ENCODE results near the gene CDH13.

CDH13 gene

DNA sequence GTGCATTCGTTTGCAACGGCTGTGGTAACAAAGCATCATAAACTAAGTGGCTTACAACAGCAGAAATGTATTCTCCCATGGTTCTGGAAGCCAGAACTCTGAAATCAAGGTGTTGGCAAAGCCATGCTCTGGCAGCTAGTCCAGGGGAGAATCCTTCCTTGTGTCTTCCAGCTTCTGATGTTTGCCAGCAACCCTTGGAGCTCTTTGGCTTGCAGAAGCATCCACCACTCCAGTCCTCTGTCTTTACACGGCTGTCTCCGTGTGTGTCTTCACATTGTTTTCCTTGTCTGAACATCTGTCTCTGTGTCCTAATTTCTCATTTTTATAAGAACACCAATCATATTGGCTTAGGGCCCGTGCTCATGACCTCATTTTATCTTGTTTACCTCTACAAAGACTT, 915.7 kb downstream of the CDH13 start:
- no peak for DNase-seq

DNA sequence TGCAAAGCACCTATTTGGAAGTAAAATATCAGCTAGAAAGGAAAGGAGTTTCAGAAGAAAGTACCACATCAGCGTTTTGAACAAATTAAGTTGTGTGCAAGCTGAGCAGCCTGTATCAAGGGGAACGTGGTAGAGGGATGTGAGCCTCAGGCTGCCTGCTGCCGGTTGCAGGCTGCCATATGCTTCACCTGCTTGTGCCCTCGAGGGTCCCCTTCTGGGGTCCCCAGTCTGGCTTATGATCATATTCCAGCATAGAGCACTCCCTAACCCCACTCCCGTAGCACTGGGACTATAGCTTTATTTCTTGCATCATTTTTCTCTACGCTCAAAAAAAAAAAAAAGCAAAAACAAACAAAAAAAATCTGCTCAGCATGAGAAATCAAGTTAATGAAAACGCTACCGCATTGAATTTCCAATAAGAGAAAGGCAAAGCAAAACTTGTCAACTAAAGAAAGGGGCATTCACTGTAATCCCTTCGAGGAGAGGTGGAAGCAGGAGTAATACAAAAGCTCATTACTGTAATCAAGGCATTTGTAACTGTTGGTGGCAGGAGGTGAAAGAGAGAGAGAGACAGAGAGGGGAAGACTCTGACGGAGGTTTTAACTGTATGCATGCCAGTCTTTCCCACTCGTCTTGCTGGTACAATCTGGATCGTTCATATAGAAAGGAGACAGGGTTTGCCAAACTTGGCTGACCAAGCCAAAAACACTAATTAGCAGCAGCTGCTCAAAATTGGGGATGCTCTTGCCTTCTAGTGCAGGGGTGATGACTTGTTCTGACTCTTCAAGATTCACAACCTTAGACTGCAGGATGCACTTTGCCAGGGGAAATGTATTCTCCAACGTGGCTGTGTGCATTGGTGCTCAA, 922.8 kb downstream of the CDH13 start:
- no peak for DNase-seq

DNA sequence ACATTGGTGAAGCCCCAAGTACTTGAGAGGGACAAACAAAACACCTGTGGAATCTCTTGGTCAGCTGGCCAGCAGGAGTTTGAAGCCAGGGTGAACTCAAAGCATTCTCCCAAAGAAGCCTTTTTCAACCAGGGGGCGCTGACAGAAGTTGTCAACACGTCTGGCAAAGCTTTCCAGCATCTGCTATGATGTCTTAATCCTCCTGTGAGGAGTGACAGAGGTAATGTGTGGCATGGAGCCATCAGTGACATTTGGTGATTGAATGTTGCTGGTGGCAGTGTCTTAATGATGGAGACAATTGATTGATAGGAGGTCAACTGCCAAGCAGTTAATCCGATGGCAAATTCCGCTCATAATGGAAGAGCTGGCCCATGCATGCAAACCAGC, 923.4 kb downstream of the CDH13 start:
- DNase-seq = no peak

DNA sequence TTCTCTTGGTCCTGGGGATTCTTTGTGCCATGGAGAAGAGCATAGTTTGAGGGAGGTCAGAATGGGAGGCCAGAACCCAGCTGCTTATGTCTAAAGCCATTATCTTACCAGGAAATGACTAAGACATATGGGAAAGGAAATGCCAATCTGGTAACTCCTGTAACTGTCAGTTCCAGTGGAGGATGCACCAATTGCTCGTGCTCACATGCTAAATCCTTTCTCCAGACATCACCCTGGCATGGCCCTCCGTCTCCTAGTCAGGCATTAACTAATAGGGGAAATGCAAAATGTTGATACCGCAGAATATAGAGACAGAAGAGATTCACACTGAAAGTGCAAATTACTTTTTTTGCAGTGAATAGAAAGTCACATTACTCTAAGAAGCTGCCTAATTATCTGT, 925.5 kb downstream of the CDH13 start:
- no peak for DNase-seq

DNA sequence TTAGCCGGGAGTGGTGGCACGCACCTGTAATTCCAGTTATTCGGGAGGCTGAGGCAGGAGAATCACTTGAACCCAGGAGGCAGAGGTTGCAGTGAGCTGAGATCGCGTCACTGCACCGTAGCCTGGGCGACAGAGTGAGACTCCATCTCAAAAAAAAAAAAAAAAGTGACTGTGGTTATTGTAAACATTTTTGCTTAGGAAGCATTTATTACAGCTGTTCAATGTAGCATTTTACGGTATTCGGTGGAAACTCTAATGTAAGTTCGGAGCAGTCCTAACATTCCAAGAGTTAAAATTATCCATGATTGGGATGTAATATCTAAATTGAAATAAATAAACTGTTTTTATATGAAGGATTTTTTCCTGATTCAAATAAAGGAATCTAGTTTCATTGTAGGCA, 926.2 kb downstream of the CDH13 start:
- DNase-seq = no peak

DNA sequence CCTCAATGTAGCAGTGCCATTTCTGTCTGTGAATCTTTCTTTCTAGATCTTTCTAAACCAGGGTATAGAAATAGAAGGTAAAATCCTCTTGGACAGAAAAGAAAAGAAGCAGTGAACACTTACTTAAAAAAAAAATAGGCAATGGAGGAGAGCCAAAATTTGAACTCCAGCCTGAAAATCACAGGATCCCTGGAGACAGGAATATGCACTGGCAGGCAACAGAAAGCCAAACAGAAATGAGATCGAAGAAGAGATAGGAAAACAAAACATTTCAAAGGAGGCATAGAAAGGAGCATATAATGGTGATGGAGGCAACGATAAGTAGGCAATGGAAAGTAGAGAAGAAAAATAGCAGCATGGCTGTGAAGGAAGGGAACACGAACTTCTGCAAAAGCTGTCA, 927.3 kb downstream of the CDH13 start:
- DNase-seq = no peak

DNA sequence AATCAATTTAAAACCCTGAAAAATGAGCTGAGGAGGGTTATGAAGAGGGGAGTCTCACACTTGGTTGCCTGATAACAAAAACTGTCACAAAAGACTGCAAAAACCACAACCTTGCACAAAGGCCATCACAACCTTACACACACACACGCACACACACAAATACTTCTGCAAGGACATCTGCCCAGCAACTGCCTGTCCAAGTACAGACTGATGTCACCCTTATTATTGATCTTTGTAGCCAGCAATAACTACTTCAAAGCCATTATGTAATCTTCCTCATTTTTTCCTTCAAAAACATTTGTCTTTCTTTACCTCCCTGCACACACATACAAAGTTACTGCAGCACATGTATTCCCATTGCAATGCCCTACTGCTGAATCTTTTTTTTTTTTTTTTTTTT, 927.8 kb downstream of the CDH13 start:
- no peak for DNase-seq

DNA sequence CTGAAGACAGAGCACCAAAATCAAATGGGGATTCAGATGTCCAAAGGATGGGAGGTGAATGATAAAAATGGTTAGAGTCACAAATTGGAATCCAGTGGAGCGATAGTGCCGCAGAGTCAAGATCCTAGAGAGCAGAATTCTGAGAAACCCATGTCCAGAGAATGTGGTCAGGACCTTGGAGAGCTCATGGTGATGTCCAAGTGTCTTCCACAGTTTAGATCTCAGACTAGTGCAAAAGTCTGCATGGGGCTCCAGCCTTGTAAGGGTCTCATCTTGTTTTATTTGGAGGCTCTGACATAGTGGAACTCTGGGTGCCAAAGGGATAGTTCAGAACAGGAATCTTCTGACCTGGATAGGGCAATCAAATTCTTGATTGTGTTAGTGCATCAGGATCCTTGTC, 935.1 kb downstream of the CDH13 start:
- no peak for DNase-seq

DNA sequence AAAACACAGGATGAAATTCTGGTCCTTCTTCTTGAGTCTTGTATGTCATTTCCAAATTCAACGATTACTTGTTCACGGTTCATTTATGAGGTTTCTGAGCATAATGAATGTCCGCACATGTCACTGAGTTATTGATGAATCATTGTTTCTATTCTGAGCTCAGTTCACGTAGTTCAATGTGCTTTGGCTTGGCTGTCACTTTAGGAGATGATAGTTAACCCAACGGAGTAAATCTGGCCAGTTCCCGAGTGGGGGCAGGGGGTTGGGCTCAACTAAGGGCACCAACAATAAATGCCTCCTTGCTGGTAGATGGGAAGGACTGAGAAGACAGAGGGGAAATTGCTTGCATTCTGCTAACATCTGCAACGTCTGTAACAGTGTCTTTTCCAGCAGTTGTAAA, 941.6 kb downstream of the CDH13 start:
- DNase-seq = no peak

DNA sequence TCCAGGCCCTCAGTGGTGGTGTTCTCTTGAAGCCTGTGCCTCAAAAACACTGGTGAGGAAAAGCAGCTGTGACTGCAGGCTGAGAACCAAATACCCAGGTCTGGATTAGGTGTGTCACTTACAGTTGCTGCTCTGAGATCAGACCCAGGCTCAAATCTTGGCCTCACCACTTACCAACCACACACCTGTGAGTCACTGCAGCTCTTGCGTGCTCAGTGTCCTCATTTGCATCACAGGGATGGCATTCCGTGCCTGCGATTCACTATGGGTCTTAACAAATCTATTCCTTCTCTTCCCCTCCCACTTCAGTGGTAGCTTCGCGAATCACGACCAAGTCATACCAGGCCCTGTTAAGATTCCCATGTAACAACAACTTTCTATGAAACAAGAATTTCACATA, 947.6 kb downstream of the CDH13 start:
- DNase-seq = no peak

DNA sequence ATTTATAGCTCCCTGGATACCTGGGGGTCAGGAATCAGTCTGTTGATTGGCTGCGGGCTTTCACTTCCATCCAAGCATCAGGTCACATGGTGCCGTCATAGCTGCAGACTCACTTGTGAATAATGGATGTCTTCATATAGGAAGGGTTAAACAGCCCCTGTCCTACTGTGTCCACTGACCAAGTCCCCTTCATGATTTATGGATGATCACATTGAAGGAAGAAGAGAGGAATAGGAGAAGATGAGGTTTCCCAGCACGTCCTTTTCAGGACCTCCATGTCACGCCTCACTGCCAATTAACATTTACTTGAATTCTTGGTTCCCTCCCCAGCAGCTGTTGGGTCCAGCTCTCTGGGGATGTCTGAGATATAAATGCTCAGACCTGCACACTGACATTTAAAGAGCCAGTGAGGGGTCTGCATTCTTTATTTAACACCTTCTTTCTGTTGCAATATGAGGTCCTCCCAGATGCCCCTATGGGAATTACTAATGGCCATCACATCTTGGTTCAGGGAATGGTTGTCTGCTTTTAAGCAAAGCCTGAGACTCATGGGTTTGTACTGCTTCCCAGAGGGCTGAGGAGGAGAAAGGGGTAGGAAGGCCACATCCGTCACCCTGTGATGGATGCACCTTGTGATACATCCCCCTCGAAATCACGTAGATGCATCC, 950.4 kb downstream of the CDH13 start:
- no peak for DNase-seq

DNA sequence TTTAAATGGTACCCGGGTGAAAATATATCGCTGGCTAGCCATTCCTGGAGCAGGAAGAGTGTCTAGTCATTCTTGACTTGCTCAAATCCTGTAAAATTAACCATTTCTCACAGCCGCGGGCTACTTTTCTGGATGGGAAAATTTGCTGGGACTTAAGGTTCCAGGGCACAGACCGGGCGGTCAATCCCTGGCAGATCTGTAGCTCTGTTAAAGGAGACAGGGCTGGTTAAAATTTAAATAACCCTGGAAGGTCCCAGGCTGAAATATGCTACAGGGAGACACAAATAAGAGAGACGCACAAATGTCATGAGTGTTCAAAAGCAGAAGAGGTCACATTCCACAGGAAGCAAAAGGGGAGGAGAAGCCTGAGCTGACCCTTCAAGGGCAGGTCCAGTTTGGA, 951.4 kb downstream of the CDH13 start:
- DNase-seq = no peak

DNA sequence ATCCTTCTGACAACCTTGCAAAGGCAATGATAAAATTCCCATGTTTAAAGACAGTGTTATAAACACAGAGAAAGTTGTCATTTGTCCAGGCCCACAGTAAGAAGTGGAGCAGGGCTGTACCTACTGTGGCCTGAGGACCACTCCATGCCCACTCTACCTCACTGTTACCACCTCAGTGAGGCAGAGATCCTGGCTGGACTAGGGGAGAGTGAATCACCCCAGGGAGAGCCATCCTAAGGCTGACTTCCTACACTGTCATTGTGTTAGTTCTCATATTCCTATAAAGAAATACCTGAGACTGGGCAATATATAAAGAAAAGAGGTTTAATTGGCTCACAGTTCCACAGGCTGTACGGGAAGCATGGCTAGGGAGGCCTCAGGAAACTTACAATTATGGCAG, 952.3 kb downstream of the CDH13 start:
- no peak for DNase-seq

DNA sequence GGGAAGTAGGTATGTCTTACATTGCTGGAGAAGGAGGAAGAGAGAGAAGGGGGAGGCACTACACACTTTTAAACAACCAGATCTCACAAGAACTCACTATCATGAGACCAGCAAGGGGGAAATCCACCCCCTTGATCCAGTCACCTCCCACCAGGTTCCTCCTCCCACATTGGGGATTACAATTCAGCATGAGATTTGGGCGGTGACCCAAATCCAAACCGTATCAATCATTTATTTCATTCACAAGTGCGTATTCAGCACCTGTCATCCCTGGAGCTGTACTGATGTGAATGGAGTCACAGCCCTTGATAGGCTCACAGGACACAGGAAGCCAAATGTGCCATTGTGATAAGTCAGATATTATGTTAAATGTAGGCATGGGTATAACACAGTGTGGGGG, 952.7 kb downstream of the CDH13 start:
- DNase-seq = no peak

DNA sequence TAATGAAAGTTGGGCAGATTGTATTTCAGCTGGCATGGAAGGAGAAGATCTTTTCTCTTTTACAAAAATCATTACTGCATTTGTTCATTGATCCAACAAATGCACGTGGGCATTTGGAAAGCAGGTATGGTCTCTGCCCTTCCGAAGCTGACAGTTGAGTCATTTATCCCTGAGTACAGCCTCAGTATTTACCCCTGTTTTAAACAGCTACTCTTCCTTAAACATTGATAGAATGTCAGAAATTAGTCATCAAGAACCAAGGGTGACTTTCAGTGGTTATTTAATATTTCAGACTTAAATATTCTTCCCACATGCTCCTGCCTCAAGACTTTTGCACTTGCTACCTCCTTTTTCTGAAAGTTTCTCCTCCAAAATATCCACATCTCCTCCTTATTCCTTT, 954.3 kb downstream of the CDH13 start:
- DNase-seq = no peak

DNA sequence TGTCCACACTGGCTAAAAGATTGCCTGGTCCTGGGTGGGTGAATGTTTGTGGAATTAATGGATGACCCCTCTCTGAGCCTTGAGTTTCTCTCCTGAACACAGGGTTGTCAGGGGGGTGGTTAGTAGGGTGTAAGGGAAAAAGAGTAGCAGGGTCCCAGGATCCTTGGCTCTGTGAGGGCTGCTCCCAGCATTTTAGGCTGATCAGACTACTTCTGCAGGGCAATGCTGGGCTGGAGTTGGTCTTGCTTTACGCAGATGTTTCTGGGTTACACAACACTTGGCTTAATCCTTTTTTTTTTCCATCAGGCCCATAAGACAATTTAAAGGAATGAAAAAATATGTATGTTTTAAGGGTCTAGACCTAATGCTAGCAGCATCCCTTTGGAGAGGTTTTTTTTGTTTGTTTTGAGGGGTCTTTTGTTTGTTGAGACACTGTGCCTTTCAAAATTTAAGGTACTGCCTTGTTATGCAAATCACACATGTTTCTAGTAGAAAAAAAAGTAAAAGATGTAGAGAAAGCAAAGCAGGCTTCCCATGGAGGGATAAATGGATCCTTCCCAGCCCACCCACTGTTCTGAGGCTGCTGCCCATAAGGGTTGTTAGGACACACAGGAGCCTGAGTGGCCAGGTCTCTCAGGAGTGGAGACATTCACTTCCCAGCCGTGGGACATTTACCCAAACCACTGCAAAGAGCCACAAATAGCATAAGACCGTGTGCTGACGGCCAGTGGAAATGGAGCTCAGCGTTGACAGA, 955.4 kb downstream of the CDH13 start:
- no peak for DNase-seq

DNA sequence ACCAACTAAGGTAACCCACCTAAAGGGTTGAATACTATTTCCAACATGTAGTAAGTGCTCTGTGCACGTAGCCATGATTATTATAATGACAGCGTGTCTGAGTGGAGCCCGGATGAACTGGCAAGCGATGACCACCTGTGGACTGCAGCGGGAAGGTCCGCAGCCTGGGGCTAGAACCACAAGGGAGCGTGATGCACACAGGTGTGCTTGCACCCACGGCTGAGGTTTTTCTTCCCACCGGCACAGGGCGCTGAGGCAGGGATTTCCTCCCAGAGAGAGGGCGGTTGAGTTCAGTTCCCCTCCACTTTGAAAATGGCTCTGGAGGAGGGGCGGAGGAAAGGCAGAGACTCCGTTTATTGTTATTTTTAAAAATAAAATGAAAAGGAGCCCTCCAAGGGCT, 959.3 kb downstream of the CDH13 start:
- no peak for DNase-seq

DNA sequence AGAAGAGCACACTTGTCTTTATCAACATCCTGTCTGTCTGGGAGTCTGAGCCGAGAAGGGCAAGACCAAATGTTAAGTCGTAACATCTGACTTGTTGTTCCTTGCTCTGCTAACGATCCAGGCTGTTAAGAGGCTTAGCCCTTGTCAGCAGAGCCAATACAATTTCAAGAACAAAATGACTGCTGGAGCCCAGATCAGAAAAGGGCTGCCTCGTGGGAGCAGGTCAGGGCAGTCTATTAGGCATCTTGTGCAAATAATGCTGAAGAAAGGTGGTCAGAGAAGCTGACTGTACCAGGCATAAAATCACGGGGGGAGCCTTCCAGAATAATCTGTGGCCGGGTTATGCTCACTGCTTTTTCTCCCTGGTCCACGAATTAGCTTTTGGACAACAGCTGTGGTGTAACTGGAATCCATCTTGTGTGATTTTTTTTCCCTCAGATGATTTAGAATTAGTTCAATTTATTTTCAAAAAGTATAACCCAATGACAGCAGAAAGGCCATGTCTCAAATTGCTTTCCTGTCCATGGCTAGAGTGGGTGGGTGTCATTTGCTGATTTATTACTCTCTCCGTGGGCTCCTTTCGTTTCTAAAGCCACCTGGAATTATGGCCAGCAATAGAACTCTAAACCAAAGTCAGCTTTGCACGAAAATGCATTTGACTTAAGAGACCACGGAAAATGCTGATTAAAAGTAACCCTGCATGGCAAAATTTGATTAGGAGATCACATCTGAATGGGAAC, 959.9 kb downstream of the CDH13 start:
- no peak for DNase-seq

DNA sequence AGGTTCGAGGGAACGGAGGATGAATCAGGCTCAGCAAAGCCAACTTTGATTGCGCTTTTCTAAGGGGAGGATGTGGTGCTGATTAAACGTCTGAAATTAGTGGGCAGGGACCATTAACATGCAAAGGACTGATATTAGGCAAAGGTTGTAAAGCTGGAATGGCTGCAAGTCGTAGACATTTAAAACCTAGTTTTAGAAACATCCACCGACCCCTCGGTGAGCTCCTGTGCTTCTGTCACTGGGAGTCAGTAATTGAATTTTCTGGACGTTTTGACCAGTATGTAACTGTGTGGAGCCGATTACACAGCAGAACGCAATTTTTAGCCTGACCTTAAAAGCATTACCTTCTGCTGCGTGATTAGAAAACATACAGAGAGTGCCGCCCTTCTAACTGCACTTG, 960.4 kb downstream of the CDH13 start:
- no peak for DNase-seq

DNA sequence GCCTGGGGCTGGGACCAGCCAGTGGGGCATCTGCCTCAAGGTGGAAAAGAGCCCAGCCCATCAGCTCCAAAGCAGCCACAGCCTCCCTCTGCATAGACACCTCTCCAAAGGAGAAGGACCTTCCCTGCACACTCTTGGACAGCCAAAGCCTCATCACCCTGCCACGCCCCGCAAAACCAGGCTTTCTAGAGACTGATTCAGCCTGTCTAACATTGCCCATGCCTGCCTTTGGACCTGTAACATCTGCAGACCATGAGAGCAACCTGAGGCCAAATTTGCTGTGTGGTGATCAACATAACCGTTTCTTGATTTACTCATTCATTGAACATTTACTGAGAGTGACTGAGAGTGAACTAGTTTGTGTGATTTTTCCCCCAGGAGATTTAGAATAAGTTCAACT, 961.3 kb downstream of the CDH13 start:
- DNase-seq = no peak

DNA sequence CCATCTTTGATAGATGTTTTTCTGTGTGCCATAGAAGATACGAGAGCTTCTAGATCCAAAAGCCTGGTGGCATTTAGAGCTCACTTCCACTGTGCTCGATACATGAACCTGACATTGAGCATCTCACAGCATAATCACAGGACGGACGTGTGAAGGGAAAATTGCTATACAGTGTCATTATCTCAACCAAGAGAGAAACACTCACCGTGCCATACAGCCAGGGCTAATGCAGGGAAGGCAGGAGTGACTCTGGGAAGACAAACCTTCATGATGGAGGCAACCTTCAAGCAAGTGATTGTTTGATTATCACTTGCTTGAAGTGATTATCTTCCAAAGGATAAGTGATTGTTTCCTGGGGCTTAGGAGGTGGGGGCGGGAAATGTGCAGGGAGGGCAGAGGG, 962.8 kb downstream of the CDH13 start:
- DNase-seq = no peak

DNA sequence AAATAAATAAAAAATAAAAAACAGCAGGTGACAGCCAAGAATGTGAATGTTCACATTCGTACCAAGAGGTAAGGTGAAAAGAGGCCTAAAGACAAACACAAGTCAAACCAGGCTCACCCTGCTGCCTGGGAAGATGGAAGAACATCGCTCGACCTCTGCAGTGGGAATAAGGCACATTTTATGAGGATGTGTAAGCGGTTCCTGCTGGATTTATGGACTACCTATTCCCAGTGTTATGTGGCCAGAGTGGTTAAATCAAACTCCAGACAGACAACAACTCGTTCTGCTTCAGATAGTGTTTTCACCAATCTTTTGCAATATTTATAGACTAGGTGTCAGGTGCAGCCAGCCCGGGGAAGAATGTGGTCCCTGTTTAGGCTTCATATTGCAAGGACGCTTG, 966.0 kb downstream of the CDH13 start:
- DNase-seq = no peak

DNA sequence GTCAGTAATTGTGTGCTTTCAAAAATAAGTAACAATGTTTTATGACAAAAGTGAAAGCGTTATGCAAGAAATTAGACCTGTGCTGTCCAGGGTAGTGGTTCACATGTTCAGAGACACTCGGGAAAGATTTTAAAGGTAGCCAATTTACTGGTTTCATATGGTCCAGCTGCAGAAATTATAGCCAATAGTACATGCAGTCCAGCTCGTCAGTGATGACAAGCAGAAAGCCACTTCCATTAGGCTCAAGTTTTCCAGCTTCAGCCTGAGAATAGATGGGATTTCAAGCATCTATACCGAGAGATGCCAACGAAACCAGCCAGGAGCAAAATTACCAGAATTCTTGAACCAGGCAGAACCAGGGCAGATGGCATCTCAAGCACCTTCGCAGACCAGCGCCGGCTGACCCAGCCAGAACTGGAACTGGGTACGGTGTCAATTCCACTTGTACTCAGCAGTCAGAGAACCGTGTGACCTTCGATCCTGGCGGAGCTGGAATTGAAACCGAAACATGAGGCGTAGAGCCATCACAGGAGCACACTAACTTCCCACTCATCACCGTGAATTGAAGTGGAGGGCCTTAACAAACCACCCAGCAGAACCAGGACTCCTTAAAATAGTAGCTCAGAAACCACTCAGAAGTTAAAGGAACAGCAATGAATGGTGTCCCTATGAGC, 973.2 kb downstream of the CDH13 start:
- no peak for DNase-seq

All from central memory CD4-positive, alpha-beta T cell (primary cell).